K562 (cell line): ENCODE data around the gene ANP32B. TPM values are rescaled to one million over a fixed set of nuclear protein-coding genes. Genes with fewer than 3 reads are reported as not detected.

ENCODE experiments used
- ARID2 ChIP-seq: fragments of 450-650 bp; IDR thresholded peaks from 2 replicates; pipeline ENCODE4 v1.6.1; 2017; ENCODE audit warnings: antibody characterized with exemption, mild to moderate bottlenecking
- ETV6 ChIP-seq, 3 experiments: fragments of 150-350 bp in 1 of 3; sonication (generic) in 1 of 3; formaldehyde crosslinking in 1 of 3; IDR thresholded peaks; 2 replicates each; pipeline versions ENCODE4 v1.6.1 to v1.8.0; 2014 to 2022; ENCODE audit warnings: borderline replicate concordance in 2 of 3, low read depth in 2 of 3, antibody characterized with exemption in 1 of 3, low read length in 1 of 3, mild to moderate bottlenecking in 1 of 3, missing genetic modification reagents in 1 of 3
- FOXK1 ChIP-seq: sonication (generic); formaldehyde crosslinking; IDR thresholded peaks from 2 replicates; pipeline ENCODE4 v1.8.0; 2022; ENCODE audit warnings: missing genetic modification reagents, mild to moderate bottlenecking, borderline replicate concordance
- GABPB2 ChIP-seq: fragments of 250-450 bp; sonication (Bioruptor Pico); conservative IDR thresholded peaks from 2 replicates; pipeline ENCODE4 v1.5.1; 2021; ENCODE audit warnings: mild to moderate bottlenecking
- HNRNPLL ChIP-seq: fragments of 200-400 bp; formaldehyde crosslinking; IDR thresholded peaks from 2 replicates; pipeline ENCODE4 v1.6.1; 2017; ENCODE audit warnings: low read length, low read depth, mild to moderate bottlenecking; ENCODE audit not compliant: poor library complexity, severe bottlenecking
- KAT2B ChIP-seq: IDR thresholded peaks from one replicate; pipeline ENCODE4 v1.6.1; 2012; ENCODE audit warnings: low read depth, mild to moderate bottlenecking, control low read depth, inconsistent platforms, low read length, moderate library complexity
- MAZ ChIP-seq, 2 experiments: fragments of 450-650 bp in 1 of 2; sonication (generic) in 1 of 2; formaldehyde crosslinking; IDR thresholded peaks in 1 of 2; conservative IDR thresholded peaks in 1 of 2; 2 replicates each; pipeline versions ENCODE4 v1.4.0 to v1.5.0; 2020; ENCODE audit warnings: mild to moderate bottlenecking in 1 of 2, missing genetic modification reagents in 1 of 2
- MTF1 ChIP-seq: fragments of 250-450 bp; sonication (Bioruptor Pico); IDR thresholded peaks from 2 replicates; pipeline ENCODE4 v1.9.0; 2021; ENCODE audit warnings: moderate library complexity, mild to moderate bottlenecking, inconsistent platforms, borderline replicate concordance
- NFXL1 ChIP-seq: fragments of 450-650 bp; formaldehyde crosslinking; IDR thresholded peaks from 2 replicates; pipeline ENCODE4 v1.4.0; 2021; ENCODE audit warnings: mild to moderate bottlenecking
- PKNOX1 ChIP-seq: fragments of 450-650 bp; IDR thresholded peaks from 2 replicates; pipeline ENCODE4 v1.6.1; 2016
- SIN3A ChIP-seq, 2 experiments: fragments of 150-350 bp in 1 of 2; IDR thresholded peaks; 2 replicates each; pipeline ENCODE4 v1.6.1; 2011 to 2016; ENCODE audit warnings: borderline replicate concordance in 2 of 2, low read depth in 2 of 2, low read length in 2 of 2, mild to moderate bottlenecking in 2 of 2, moderate library complexity in 2 of 2; ENCODE audit not compliant: control insufficient read depth in 1 of 2
- SP2 ChIP-seq: IDR thresholded peaks from 2 replicates; pipeline ENCODE4 v1.6.1; 2011; ENCODE audit warnings: mild to moderate bottlenecking, low read depth, low read length, moderate library complexity; ENCODE audit not compliant: poor library complexity, severe bottlenecking; ENCODE audit errors: extremely low read depth
- STAT5A ChIP-seq: IDR thresholded peaks from 2 replicates; pipeline ENCODE4 v1.6.1; 2012; ENCODE audit warnings: low read length, inconsistent platforms, borderline replicate concordance
- TBL1XR1 ChIP-seq, 2 experiments: IDR thresholded peaks; 2 replicates each; pipeline ENCODE4 v1.6.1; 2012; ENCODE audit warnings: improper control_type of control experiment in 2 of 2, low read length in 2 of 2, mild to moderate bottlenecking in 1 of 2
- UBTF ChIP-seq, 2 experiments: IDR thresholded peaks; 2 replicates each; pipeline ENCODE4 v1.6.1; 2012; ENCODE audit warnings: improper control_type of control experiment in 2 of 2, low read depth in 2 of 2, low read length in 2 of 2, borderline replicate concordance in 1 of 2
- VEZF1 ChIP-seq: fragments of 200-800 bp; sonication (Bioruptor generic); IDR thresholded peaks from 2 replicates; pipeline ENCODE4 v1.6.1; 2017; ENCODE audit warnings: missing genetic modification characterization, missing compliant biosample characterization
- ZBTB1 ChIP-seq: sonication (generic); formaldehyde crosslinking; IDR thresholded peaks from 2 replicates; pipeline ENCODE4 v1.8.1; 2023; ENCODE audit warnings: missing genetic modification reagents, low read depth, mild to moderate bottlenecking, borderline replicate concordance
- ZBTB2 ChIP-seq: fragments of 450-650 bp; IDR thresholded peaks from 2 replicates; pipeline ENCODE4 v1.6.1; 2016; ENCODE audit warnings: antibody characterized with exemption
- ZEB2 ChIP-seq: fragments of 450-650 bp; IDR thresholded peaks from 2 replicates; pipeline ENCODE4 v1.6.1; 2016
- ZNF311 ChIP-seq: fragments of 250-450 bp; sonication (Bioruptor Pico); IDR thresholded peaks from 2 replicates; pipeline ENCODE4 v1.4.0; 2020; ENCODE audit warnings: mild to moderate bottlenecking, moderate library complexity
- ZNF77 ChIP-seq: fragments of 250-450 bp; sonication (Bioruptor Pico); IDR thresholded peaks from 2 replicates; pipeline ENCODE4 v1.5.0; 2020
- polyA plus RNA-seq, 8 experiments: library from polyadenylated mRNA; depleted of rRNA in 4 of 8; stranded (reverse) in 5 of 8; unstranded in 3 of 8; fragments of >200 nt; fragmentation: Nextera tagmentation in 2 of 8; fragmentation: Illumina TruSeq in 1 of 8; extraction: Ambion mirVana in 2 of 8; extraction: Trizol in 1 of 8; gene quantifications; 2 replicates each; pipeline versions ENCODE4 v1.2.1 to v1.2.3, GENCODE V29; 2011 to 2014; ENCODE audit warnings: inconsistent platforms in 1 of 8, missing spikeins in 1 of 8
- total RNA-seq, 7 experiments: library from RNA; depleted of rRNA in 6 of 7; stranded (reverse); fragments of >200 nt in 6 of 7; fragmentation: Illumina TruSeq in 2 of 7; extraction: Trizol in 2 of 7; gene quantifications; 2 replicates each; pipeline versions ENCODE4 v1.2.1 to v1.2.3, GENCODE V29; 2011 to 2021; ENCODE audit warnings: low replicate concordance in 1 of 7

ANP32B gene
- total and polyA plus RNA-seq, 9 of the 15 experiments (the other 6 are each of a cell fraction or from before 2014, with no cell fraction given) = 68.9 to 815 (median 141) TPM

- TF ChIP-seq ZBTB2 (no peak), GABPB2 (no peak), SIN3A (IDR thresholded peaks at IDR 0.05; ENCODE audit: borderline replicate concordance in 2 of 2, control insufficient read depth in 1 of 2, low read depth in 2 of 2, low read length in 2 of 2) (no peak), ETV6 (IDR thresholded peaks at IDR 0.05; ENCODE audit: borderline replicate concordance in 1 of 2, low read depth in 2 of 2, low read length in 1 of 2) (no peak), ETV6 (CRISPR knock-in tag; IDR thresholded peaks at IDR 0.05; ENCODE audit: borderline replicate concordance) (no peak), NFXL1 (CRISPR knock-in tag) (peak; percentile 80; the same call in 1 of the 2 replicates), ZBTB1 (CRISPR knock-in tag) (no peak), ZNF311 (CRISPR knock-in tag) (peak; percentile 95), SP2 (no peak), ZNF77 (CRISPR knock-in tag) (no peak), FOXK1 (CRISPR knock-in tag) (no peak), UBTF (IDR thresholded peaks at IDR 0.05; ENCODE audit: borderline replicate concordance in 1 of 2, low read depth in 2 of 2, low read length in 2 of 2) (no peak), MTF1 (CRISPR knock-in tag) (0 out of 2 replicates have a peak, but pooled peaks have one; percentile 79), ARID2 (no peak), MAZ (CRISPR knock-in tag; conservative IDR thresholded peaks at IDR 0.05 in 1 of 2, IDR thresholded peaks at IDR 0.05 in 1 of 2) (peak in 1 of 2 experiments; percentile 51; a peak in 2 of 4 replicates), PKNOX1 (no peak), ZEB2 (no peak), STAT5A (no peak), HNRNPLL (no peak), KAT2B (no peak), TBL1XR1 (IDR thresholded peaks at IDR 0.05; ENCODE audit: low read length in 2 of 2) (no peak), VEZF1 (CRISPR knock-in tag) (0 out of 2 replicates have a peak, but pooled peaks have one; percentile 16)
These were observed 67.2 kb downstream of the ANP32B start (continued) for GRCh38 chr9:98050351-98050750.
